ENCODE measurements around the gene TTC28.
"Not testable (repeated sequence)": the region's sequence is repeated elsewhere in the genome, so short reads cannot be mapped to it uniquely, and the experiment has no call there.

TTC28 gene

GRCh38 chr22:28563636-28564035 lies 116.0 kb downstream of the TTC28 start:
- Histone ChIP-seq H2AFZ (ENCODE audit: low read depth, low read length, severe bottlenecking) (no peak overlapping the region), H3F3A (ENCODE audit: insufficient read depth) (no peaks in the 10 kb centered on the region), H4K20me1 (ENCODE audit: low read depth, low read length) (no peaks in the 10 kb centered on the region), H3K27me3 (ENCODE audit: low read length) (no peaks in the 10 kb centered on the region), H3K79me2 (ENCODE audit: insufficient read depth, low read length) (no peaks in the 10 kb centered on the region), H3K36me3 (ENCODE audit: low read length) (no peaks in the 10 kb centered on the region), H3K4me2 (ENCODE audit: low read depth, low read length, poor library complexity, severe bottlenecking) (no peak overlapping the region), H3K9me3 (ENCODE audit: insufficient read depth, low read length) (no peaks in the 10 kb centered on the region), H3K9ac (ENCODE audit: low read length) (no peak overlapping the region), H3K9me2 (replicated peaks; ENCODE audit: insufficient read depth, low read length) (no peaks in the 10 kb centered on the region), H3K27ac (ENCODE audit: low read depth, low read length) (no peak overlapping the region), H3K4me3 (ENCODE audit: insufficient read depth, low read length, poor library complexity, severe bottlenecking) (no peak overlapping the region)
- TF ChIP-seq EZH2phosphoT487 (conservative IDR thresholded peaks at IDR 0.05; ENCODE audit: low read length): no peak

- Histone ChIP-seq H3K9me2 (replicated peaks; ENCODE audit: insufficient read depth, low read length) (no peaks in the 10 kb centered on the region), H4K20me1 (ENCODE audit: low read depth, low read length) (no peaks in the 10 kb centered on the region), H3F3A (ENCODE audit: insufficient read depth) (no peaks in the 10 kb centered on the region), H3K4me3 (ENCODE audit: insufficient read depth, low read length, poor library complexity, severe bottlenecking) (no peak overlapping the region), H3K36me3 (ENCODE audit: low read length) (no peaks in the 10 kb centered on the region), H3K27ac (ENCODE audit: low read depth, low read length) (no peak overlapping the region), H2AFZ (ENCODE audit: low read depth, low read length, severe bottlenecking) (no peak overlapping the region), H3K79me2 (ENCODE audit: insufficient read depth, low read length) (no peaks in the 10 kb centered on the region), H3K9ac (ENCODE audit: low read length) (no peak overlapping the region), H3K27me3 (ENCODE audit: low read length) (no peaks in the 10 kb centered on the region), H3K4me2 (ENCODE audit: low read depth, low read length, poor library complexity, severe bottlenecking) (no peak overlapping the region), H3K9me3 (ENCODE audit: insufficient read depth, low read length) (0 out of 2 replicates have a peak, but pooled peaks cover 2% of the 10 kb centered on the region)
- TF ChIP-seq CTCF (IDR thresholded peaks at IDR 0.05; ENCODE audit: insufficient read depth, low read length, poor library complexity, severe bottlenecking) (no peak), EZH2phosphoT487 (conservative IDR thresholded peaks at IDR 0.05; ENCODE audit: low read length) (no peak)
These were observed 117.3 kb downstream of the TTC28 start for GRCh38 chr22:28562324-28562723.

- H3K9ac ChIP-seq (ENCODE audit: low read length); H2AFZ ChIP-seq (ENCODE audit: low read depth, low read length, severe bottlenecking); H3K9me3 ChIP-seq (ENCODE audit: insufficient read depth, low read length); H3K4me3 ChIP-seq (ENCODE audit: insufficient read depth, low read length, poor library complexity, severe bottlenecking); H4K20me1 ChIP-seq (ENCODE audit: low read depth, low read length); H3K27ac ChIP-seq (ENCODE audit: low read depth, low read length); H3K79me2 ChIP-seq (ENCODE audit: insufficient read depth, low read length); H3F3A ChIP-seq (ENCODE audit: insufficient read depth); H3K9me2 ChIP-seq (replicated peaks; ENCODE audit: insufficient read depth, low read length); H3K4me2 ChIP-seq (ENCODE audit: low read depth, low read length, poor library complexity, severe bottlenecking); H3K27me3 ChIP-seq (ENCODE audit: low read length); H3K36me3 ChIP-seq (ENCODE audit: low read length): not testable (repeated sequence)
These were observed 118.9 kb downstream of the TTC28 start for GRCh38 chr22:28560743-28561101.

- Histone ChIP-seq H3F3A (ENCODE audit: insufficient read depth) (no peaks in the 10 kb centered on the region), H3K4me3 (ENCODE audit: insufficient read depth, low read length, poor library complexity, severe bottlenecking) (no peak overlapping the region), H3K79me2 (ENCODE audit: insufficient read depth, low read length) (no peaks in the 10 kb centered on the region), H3K9ac (ENCODE audit: low read length) (no peak overlapping the region), H4K20me1 (ENCODE audit: low read depth, low read length) (no peaks in the 10 kb centered on the region), H3K9me3 (ENCODE audit: insufficient read depth, low read length) (0 out of 2 replicates have a peak, but pooled peaks cover 4% of the 10 kb centered on the region), H2AFZ (ENCODE audit: low read depth, low read length, severe bottlenecking) (no peak overlapping the region), H3K4me2 (ENCODE audit: low read depth, low read length, poor library complexity, severe bottlenecking) (no peak overlapping the region), H3K36me3 (ENCODE audit: low read length) (no peaks in the 10 kb centered on the region), H3K9me2 (replicated peaks; ENCODE audit: insufficient read depth, low read length) (no peaks in the 10 kb centered on the region), H3K27ac (ENCODE audit: low read depth, low read length) (no peak overlapping the region), H3K27me3 (ENCODE audit: low read length) (no peaks in the 10 kb centered on the region)
- no peak for TF ChIP-seq EZH2phosphoT487 (conservative IDR thresholded peaks at IDR 0.05; ENCODE audit: low read length)
- no peak for TF ChIP-seq CTCF (IDR thresholded peaks at IDR 0.05; ENCODE audit: insufficient read depth, low read length, poor library complexity, severe bottlenecking)
These were observed 119.4 kb downstream of the TTC28 start for GRCh38 chr22:28560046-28560742.

Measured in SU-DHL-6 (cell line).